Epithelial cell of esophagus (primary cell): ENCODE results near the gene TMEM269.
A peak's percentile ranks its signal among the peaks of the same experiment; 100 is the strongest.

ENCODE experiments used
- DNase-seq: peaks from one replicate; pipeline ENCODE4 v3.0.0; 2010; ENCODE audit warnings: low read depth
- H3K4me3 ChIP-seq: 2 replicates; pipeline ENCODE4 v1.5.1; 2011; ENCODE audit warnings: mild to moderate bottlenecking, low read length, control low read depth
- CTCF ChIP-seq: IDR thresholded peaks from 2 replicates; pipeline ENCODE4 v1.5.1; 2011; ENCODE audit warnings: low read depth, mild to moderate bottlenecking, low read length, control low read depth, inconsistent platforms; ENCODE audit not compliant: insufficient read depth; ENCODE audit errors: missing control alignments

Gene TMEM269

GRCh38 chr1:42841440-42842147, 56.8 kb downstream of the TMEM269 start:
- no peak for TF ChIP-seq CTCF
- DNase-seq: no peak
- H3K4me3 ChIP-seq: no peak overlapping the region

- no peak for TF ChIP-seq CTCF
- H3K4me3 ChIP-seq: no peak overlapping the region
- peak; percentile 73 for DNase-seq
Observed at GRCh38 chr1:42844592-42845140, 59.9 kb downstream of the TMEM269 start.

GRCh38 chr1:42845193-42845592, 60.4 kb downstream of the TMEM269 start:
- H3K4me3 ChIP-seq: no peak overlapping the region
- DNase-seq: no peak
- TF ChIP-seq CTCF: no peak

- DNase-seq: peak; percentile 13
- no peak for TF ChIP-seq CTCF
- H3K4me3 ChIP-seq: peak overlapping the region; percentile 88
Observed at GRCh38 chr1:42845866-42846256, 61.1 kb downstream of the TMEM269 start.

- DNase-seq: peak; percentile 98
- peak; percentile 55 for TF ChIP-seq CTCF
- peak within 1 kb of the TSS; percentile 88 for H3K4me3 ChIP-seq
Observed at GRCh38 chr1:42846257-42847110, 61.7 kb downstream of the TMEM269 start, which contains the start of gene ZNF691. ZNF691 (plus strand) TSS chr1:42846613; CDS start chr1:42849659, 3,046 bp downstream.

GRCh38 chr1:42847111-42847595, 62.4 kb downstream of the TMEM269 start:
- peak overlapping the region; percentile 88 for H3K4me3 ChIP-seq
- DNase-seq: no peak
- no peak for TF ChIP-seq CTCF
